Measurements from ENCODE around the gene POU6F1.
"Not testable (repeated sequence)": the region's sequence is repeated elsewhere in the genome, so short reads cannot be mapped to it uniquely, and the experiment has no call there.

The POU6F1 gene

DNA sequence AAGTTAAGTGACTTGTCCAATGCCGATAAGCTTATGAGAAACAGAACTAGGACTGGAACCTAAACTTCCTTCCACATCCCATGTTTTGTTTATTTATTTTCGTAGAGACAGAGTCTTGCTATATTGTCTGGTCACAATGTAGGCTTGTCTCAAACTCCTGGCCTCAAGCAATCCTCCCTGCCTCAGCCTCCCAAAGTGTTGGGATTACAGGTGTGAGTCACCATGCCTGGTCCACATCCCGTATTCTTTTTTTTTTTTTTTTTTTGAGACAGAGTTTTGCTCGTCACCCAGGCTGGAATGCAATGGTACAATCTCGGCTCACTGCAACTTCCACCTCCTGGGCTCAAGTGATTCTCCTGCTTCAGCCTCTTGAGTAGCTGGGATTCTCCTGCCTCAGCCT, 9.2 kb upstream of the POU6F1 start:
- DNase-seq (ENCODE audit: low read depth) = not testable (repeated sequence)

DNA sequence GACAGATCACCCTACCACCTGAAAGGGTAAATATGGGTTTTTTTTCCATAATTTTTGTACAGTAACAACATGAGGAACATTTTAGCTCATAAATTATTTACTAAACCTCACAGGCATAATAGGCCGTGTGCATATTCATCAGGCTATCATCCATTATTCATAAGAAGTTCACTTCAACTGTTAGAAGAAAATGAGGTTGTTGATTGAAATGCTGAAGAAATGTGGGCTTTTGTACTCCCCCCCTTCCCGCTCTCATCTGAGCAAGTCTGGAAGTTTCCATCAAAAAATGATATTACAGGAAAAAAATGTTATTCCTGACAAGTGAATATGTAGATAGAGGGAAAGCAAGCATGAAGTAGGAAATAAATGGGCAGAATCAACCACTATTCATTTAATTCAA, 7.9 kb upstream of the POU6F1 start:
- DNase-seq (ENCODE audit: low read depth) = no peak

DNA sequence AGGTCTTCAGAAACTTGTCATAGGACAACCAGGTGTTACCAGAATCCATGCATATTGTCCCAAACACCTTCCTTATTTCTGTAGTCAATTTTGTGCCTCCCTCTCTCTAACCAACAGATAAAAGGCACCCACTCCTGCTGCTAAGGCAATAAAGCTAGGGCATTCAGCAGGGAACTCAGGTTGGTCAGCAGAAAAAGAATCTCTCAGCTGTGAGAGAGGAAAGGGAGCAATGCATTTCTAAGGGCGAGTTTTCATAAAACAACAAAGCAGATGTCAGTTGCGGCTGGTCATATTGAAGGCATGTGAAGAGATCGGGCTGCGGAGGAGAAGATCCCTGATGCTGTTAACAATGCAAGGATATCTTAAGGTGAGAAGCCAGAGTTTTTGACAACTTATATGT, 7.4 kb upstream of the POU6F1 start:
- DNase-seq (ENCODE audit: low read depth) = no peak

DNA sequence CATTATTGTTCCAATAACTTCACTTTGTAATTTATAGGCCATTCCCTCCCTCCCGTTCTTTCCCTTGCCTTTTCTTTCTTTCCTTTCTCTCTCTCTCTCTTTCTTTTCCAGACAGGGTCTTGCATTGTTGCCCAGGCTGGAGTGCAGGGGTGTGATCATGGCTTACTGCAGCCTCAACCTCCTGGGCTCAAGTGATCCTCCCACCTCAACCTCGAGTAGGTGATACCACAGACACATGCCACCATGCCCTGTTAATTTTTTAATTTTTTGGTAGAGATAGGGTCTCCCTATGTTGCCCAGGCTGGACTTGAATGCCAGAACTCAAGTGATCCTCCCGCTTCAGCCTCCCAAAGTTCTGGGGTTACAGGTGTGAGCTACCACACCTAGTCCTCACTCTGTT, 6.8 kb upstream of the POU6F1 start:
- DNase-seq (ENCODE audit: low read depth) = no peak

DNA sequence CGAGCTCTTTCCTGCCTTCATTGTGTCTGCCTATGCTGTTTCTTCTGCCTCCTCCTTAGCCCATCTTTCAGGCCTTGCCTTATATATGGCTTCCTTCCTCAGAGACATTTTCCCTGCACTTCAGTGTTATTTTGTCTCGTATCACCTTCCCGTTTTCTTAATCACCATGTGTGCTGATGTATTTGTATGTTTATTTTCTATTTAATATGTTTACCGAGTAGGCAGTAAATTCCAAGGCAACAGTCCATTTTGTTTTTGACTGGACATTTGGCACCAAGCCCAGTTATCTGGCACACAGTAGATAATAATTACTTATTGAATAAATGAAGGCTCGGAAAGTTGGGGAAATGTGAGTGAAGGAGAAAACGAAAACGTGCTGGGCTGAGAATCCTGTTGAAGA, 4.6 kb upstream of the POU6F1 start:
- no peak for DNase-seq (ENCODE audit: low read depth)

DNA sequence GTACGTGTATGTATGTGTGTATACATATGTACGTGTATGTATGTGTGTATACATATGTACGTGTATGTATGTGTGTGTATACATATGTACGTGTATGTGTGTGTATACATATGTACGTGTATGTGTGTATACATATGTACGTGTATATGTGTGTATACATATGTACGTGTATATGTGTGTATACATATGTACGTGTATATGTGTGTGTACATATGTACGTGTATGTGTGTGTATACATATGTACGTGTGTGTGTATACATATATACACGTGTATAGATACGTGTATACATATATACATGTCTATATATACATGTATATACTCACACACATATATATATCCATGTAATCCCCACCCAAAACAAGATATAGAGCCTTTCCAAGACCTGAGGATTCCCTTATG, 2.0 kb upstream of the POU6F1 start:
- not testable (repeated sequence) for DNase-seq (ENCODE audit: low read depth)

DNA sequence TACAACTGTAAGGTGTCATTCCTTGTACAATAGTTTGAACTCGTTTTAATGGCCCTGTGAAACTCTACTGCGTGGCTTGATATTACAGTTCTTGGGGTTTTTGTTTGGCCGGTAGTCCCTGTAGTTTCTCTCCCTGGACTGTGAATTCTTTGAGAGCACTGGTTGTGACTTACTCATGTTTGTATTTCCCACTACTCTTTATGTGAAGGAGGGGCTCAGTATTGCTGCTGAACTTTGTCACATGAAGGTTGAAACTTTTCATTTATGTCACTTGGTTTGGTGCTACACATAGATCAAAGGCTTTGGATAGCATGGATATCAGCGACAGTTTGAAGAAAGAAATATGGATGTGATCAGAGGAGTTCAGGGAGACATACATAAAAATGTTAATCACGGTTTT, 1.5 kb upstream of the POU6F1 start:
- no peak for DNase-seq (ENCODE audit: low read depth)

DNA sequence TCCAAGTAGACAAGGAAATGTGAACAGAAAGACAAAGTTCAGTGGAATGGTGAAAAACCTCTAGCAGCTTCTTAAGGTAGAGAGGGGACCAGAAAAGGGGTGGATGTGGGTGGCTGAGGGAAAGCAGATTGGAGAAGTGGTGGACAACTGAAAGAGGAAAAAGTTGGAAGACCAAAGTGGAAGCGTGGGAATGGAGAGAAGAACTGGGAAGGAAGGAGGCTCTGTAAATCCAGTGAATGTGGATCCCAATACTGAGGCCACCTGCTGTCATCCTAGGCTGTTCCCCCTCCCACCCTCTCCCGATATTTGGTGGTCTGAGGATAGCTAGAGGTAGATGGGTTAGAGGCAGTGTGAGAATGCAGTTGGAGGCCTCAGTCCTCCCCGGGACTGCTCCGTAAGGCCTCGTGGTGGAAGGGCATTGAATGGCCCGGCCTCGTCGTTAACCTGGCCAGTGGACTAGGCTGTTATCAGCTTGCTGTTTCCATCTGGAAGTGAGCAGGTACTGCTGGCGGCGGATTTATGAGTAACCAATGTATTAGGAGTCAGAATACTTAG, 822 bp upstream of the POU6F1 start:
- no peak for DNase-seq (ENCODE audit: low read depth)

DNA sequence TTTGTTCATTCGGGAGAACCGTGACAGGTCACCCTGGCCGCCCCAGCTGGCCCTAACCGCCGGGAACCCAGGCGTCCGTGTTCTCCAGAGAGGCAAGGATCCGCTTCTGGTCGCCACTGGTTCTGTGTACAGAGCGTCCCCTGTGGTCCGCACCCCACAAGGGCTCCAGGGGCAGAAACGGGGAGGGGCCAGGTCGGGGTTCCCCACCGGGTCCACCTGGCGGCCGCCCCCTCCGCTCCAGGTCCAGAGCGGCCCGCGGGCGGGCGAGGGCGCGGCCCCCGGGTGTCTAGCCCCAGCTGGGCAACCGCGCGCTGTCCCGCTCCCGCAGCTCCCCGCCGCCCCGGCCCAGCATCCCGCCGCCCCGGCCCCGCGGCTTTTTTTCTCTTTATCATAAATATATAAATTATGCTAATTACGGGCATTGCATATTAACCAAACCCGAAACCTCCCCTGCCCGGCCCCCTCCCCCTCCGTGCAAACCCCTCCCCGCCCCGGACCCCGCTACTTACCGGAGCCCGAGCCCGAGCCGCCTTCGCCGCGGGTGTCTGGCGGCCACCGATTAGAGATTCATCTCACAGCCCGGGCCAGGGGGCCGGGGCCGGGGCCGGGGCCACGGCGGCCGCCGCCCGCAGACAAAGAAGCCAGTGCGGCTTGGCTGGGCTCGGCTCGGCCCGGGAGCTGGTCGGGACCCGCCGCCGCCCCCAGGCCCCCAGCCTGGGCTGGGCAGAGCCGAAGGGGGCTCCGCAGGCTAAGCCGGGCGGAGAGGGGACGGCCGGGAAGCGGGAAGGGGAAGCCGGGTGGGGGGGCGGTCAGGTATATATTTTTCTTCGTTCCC, 512 bp downstream of the POU6F1 start:
- DNase-seq (ENCODE audit: low read depth) = peak; percentile 36

DNA sequence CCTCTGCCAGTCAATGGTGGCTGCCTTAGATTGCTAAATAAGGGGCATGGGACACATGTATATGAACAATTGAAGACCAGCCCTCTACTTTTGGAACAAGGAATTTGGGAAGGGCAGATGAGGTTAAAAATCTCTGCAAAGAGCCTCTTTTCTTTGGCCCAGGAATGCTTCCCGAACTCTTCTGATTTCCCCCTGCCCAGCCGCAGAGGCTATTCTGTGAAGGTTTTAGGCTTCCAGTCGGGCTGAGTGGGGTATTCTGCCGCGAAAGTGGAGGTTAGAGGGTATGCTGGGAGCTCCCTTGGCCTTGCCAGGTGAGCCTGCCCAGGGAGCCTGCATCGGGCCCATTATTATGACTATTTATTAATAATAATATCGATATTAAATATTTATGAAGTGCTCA, 1.2 kb downstream of the POU6F1 start:
- no peak for DNase-seq (ENCODE audit: low read depth)

DNA sequence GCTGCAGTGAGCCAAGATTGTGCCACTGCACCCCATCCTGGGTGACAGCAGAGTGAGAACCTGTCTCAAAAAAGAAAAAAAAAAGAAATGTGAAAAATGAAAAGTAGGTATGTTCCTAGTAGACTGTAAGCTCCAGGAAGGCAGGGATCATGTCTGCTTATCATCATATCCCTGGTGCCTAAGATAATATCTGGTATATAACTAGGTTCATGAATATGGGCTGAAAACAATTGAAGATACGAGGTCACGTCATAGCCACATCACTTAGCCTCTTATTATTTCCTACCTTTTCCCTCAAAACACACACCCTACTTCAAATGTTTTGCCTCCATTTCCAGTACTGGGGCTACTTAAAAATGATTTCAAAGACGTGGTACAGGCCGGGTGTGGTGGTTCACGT, 3.0 kb downstream of the POU6F1 start:
- DNase-seq (ENCODE audit: low read depth) = no peak

DNA sequence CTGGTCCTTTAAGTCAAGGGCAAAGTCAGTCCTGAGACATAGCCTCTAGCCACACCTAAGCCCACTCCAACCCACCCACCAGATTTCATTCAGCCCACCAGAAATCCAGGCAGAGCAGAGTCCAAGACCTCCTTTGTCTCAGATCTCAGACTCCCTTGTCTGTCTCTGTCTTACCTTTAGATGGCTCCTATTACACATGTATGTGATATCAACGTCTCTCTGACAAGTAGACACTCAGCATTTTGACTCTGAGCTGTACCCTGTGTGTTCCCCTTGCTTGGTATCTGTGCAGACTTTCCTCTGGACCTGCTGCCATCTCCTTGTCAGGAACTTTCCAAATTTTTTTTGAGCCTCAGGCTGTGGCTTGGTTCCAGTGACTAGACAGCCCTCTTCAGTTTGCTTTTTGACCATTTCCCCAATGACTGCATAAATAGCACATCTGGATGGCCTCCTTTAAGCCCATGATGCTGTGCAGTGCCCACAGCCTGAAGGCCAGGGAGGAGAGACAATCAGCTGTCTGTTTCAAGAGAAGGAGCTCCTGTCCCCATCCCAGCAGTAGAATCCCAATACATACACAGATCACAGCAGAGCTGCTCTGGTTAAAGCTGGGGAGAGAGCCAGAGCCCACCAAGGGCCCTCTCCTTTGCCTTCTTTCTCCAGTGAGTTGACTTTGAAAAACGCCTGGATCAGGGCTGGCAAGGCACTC, 7.0 kb downstream of the POU6F1 start:
- no peak for DNase-seq (ENCODE audit: low read depth)

DNA sequence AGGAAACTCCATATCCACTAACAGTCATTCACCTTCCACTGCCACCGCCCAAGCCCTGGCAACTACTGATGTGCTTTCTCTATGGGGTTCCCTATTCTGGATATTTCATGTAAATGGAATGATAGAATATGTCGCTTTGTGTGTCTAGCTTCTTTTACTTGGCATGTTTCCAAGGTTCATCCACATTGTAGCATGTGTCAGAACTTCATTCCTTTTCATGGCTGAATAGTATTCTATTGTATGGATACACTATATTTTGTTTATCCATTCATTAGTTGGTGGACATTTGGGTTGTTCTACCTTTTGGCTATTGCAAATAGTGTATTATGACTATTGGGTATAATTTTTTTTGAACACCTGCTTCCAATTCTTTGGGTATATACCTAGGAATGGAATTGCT, 8.6 kb downstream of the POU6F1 start:
- no peak for DNase-seq (ENCODE audit: low read depth)

DNA sequence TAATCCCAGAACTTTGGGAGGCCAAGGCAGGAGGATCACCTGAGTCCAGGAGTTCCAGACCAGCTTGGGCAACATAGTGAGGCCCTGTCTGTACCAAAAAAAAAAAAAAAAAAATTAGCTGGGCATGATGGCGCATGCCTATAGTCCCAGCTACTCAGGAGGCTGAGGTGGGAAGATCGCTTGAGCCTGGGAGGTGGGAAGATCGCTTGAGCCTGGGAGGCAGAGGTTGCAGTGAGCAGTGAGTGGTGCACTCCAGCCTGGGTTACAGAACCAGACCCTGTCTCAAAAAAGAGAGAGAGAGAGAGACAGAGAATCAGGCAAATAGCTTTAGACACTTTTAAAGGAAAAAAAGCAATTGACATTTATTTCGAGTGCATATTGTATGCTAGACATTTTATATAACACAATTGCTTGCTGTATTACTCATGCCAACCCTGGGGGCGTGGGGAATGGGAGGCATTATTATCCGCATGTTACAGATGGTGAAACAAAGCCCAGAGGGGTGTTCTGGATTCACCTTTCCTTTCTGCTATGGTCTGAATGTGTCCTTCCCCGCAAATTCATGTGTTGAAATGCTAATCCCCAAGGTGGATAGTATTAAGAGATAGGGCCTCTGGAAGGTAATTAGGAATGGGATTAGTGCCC, 9.7 kb downstream of the POU6F1 start:
- no peak for DNase-seq (ENCODE audit: low read depth)

DNA sequence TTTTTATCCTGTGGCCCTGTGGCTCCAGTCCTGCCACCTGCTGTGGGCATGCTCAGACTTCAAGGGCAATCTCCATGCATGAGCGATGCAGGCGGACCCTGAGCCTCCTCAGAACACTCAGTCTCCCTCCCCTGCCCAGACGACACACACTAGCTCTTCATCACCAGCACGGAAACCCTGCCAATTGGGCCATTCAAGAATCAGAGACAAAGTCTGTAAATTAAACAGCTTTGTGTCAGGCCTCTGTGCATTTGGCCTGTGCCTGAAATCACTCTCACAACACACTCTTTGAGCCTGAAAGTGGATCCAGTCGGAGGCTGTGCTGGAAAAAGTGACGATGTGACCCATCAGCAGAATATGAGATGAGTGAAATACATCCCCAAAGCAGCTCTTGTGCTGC, 12.5 kb downstream of the POU6F1 start:
- no peak for DNase-seq (ENCODE audit: low read depth)

DNA sequence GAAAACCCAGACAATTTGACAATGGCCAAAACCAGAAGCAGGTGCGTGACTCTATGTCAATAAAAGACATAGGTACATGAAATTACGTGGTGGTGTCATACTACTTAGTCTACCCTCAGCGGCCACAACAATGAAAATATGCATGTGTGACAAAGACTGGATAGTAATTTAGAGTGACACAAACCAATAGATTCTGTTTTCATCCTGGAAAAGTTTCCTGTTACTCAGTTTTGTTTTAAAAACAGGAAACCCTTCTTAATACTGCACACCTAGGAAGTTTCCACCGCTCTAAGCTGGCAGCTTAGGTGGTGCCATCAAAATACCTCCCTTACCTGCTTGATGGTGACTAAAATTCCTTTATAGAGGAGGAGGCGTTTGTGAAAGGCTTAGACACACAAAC, 15.1 kb downstream of the POU6F1 start:
- DNase-seq (ENCODE audit: low read depth) = no peak

DNA sequence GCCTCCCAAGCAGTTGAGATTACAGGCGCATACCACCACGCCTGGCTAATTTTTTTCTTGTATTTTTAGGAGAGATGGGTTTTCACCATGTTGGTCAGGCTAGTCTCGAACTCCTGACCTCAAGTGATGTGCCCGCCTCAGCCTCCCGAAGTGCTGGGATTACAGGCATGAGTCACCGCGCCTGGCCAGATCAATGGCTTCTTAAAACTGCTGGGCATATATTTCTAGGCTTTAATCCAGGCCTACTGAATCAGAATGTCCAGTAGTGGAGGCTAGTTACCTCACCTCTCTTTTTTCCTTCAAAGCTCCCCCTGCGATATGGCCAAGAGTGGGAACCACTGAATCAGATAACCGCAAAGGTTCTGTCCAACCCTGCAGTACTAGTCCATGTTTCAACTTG, 17.1 kb downstream of the POU6F1 start:
- DNase-seq (ENCODE audit: low read depth) = no peak

DNA sequence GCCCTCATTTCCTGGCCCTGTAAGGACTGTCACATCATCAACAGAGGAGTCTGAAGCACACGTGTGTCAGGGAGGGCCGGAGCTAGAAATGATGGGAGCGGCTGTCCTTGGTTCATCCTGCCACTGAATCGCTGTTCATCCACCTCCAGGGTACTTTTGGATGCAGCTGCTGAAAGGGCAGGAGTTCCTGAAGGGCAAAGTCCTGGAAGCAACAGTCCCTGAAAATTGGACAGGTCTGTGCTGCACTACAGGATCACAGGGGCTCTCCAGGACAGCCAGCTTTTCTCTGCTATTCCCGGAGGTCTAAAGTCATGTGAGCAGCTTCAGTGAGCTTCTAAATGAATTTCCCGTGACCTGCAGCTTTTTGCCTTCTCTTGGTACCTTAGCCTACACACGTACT, 17.7 kb downstream of the POU6F1 start:
- DNase-seq (ENCODE audit: low read depth) = no peak

DNA sequence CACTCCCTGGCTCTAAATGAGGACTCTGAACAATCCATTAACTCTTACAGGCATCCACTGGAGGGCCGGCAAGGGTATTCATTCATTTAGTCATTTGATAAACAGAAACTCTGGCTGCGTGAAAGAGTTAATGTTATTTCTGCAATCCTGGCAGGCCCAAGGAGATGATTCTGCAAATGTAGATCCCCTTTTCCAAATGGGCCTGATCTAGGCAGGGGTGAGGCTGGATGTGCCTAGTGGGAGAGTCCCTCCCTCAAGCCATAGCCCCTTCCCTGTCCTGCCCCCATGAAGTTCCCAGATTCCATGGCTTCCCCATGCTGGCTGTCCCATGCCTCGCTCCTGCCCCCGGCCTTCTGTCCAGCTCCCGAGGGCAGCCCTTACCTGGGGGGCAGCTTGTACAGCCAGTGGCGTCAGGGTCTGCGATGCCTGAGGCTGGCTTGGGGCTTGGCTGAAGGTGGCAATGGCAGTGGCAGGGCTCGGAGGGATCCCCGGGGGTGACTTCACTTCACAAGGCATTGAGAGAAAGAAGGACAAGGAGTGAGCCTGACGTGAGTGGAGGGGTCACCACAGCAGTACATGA, 18.4 kb downstream of the POU6F1 start:
- no peak for DNase-seq (ENCODE audit: low read depth)

DNA sequence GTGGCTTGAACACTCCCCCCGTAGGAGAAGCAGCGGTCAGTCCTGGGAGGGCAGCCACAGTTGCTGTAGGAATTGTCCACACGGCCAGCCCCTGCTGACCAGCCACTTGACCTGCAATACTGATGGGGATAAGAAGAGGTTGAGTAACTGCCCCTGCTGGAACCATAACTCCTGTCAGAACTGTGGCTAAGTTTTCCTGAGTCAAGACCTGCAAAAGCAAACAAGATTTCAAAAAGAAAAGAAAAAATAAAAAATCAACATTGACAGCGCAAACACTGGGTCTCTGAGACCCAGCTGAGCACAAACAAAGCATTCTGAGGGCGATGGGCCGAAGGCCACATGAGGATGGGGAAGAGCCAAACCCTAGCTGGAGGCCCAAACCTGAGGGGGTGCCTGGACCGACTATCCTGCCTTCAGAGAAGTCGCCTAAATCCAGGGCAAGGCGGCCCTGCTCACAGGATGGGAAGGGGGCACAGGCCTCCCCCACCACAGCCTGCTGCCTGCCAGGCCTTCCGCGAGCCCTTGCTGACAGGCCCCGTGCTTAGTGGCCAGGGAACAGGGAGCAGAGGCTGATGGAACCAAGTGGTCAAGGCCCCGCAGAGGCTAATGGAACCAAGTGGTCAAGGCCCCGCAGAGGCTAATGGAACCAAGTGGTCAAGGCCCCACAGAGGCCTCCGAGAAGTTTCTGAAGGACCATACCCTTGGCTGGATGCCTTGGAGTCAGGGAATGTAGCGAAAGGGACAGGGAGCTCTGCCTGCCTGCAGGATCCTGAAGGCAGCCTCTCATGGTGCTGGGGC, 19.1 kb downstream of the POU6F1 start:
- DNase-seq (ENCODE audit: low read depth) = no peak

DNA sequence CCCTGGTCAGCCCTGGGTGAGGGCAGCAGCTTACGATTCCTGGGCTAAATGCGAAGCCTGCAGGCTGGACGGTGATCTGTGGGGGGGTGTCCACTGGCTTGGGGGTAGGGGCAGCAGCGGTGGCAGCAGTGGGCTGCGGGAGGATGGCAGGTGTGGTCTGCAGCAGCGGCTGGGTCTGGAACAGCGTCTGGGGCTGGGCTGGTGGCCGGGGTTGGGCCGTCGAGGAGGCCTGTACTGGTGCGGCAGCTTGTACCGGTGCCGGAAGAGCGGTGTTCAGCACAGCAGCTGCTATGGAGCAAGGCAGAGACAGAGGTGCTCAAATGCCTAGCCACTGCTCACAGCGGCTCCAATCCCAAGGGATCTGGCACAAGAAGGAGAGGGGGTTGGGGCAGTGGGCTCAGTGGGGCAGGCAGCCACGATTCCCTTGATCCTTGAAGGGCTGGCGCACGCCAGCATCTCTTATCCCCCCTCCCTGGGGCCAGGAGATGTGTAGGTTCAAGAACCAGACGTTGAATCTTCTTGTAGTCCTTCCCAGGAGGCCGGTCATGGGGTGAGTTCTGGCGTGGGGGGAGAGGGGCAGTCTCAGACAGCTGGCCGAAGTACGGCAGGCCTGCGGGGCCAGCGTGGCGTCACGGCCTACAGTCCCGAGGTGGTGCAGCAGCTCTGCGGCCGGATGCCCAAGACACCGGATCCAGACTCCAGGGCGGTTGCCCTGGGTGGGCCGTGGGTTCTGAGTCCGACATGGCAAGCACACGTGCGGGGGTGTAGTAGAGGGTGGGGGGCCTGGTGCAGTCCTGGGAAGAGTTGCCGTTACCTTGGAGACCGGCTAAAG, 19.9 kb downstream of the POU6F1 start:
- no peak for DNase-seq (ENCODE audit: low read depth)

All from T follicular helper cell (primary cell).